ENCODE results near the gene LRGUK.

- TF ChIP-seq CTCF (conservative IDR thresholded peaks at IDR 0.05; ENCODE audit: low read length) (no peak), EZH2phosphoT487 (IDR thresholded peaks at IDR 0.05; ENCODE audit: borderline replicate concordance) (no peak)
Observed at GRCh38 chr7:134311807-134312206, 184.7 kb downstream of the LRGUK start.
